GM21786 (cell line): ENCODE results near the gene RBM22.
"Not testable (repeated sequence)": the region's sequence is repeated elsewhere in the genome, so short reads cannot be mapped to it uniquely, and the experiment has no call there.

Experiments
- ATAC-seq: cut with Tn5 transposase; IDR thresholded peaks from one replicate; pipeline ENCODE4 v1.9.1; 2021; ENCODE audit not compliant: unreplicated experiment

Gene RBM22

GRCh38 chr5:150700594-150701377, at the start of gene RBM22:
TSS of gene RBM22 (minus strand) at chr5:150701062. CDS start at chr5:150700985, 77 bp downstream.
- ATAC-seq: peak; percentile 96

GRCh38 chr5:150750469-150750868, 49.6 kb upstream of the RBM22 start:
- ATAC-seq: no peak

DNA sequence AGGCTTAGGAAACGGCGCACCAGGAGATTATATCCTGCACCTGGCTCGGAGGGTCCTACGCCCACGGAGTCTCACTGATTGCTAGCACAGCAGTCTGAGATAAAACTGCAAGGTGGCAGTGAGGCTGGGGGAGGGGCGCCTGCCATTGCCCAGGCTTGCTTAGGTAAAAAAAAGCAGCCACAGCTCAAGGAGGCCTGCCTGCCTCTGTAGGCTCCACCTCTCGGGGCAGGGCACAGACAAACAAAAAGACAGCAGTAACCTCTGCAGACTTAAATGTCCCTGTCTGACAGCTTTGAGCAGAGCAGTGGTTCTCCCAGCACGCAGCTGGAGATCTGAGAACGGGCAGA, 42.3 kb upstream of the RBM22 start:
- ATAC-seq: not testable (repeated sequence)

- not testable (repeated sequence) for ATAC-seq
These were observed 41.7 kb upstream of the RBM22 start for GRCh38 chr5:150742455-150743141.

GRCh38 chr5:150740992-150741391, 40.1 kb upstream of the RBM22 start:
- ATAC-seq: no peak

DNA sequence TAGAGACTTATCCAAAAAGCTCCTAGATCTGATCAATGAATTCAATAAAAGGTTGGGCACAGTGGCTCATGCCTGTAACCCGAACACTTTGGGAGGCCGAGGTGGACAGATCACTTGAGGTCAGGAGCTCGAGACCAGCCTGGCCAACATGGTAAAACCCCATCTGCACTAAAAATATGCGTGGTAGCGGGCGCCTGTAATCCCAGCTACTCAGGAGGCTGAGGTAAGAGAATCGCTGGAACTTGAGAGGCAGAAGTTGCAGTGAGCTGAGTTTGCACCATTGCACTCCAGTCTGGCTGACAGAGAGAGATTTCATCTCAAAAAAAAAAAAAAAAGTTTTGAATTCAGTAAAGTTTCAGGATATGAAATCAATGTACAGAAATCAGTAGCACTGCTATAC, 38.0 kb upstream of the RBM22 start:
- no peak for ATAC-seq

GRCh38 chr5:150734579-150735384, 33.9 kb upstream of the RBM22 start:
- ATAC-seq: peak; percentile 79

- no peak for ATAC-seq
These were observed 30.9 kb upstream of the RBM22 start for GRCh38 chr5:150731669-150732242.

GRCh38 chr5:150729859-150730258, 29.0 kb upstream of the RBM22 start:
- ATAC-seq: no peak

GRCh38 chr5:150723845-150724244, 23.0 kb upstream of the RBM22 start:
- ATAC-seq: no peak

DNA sequence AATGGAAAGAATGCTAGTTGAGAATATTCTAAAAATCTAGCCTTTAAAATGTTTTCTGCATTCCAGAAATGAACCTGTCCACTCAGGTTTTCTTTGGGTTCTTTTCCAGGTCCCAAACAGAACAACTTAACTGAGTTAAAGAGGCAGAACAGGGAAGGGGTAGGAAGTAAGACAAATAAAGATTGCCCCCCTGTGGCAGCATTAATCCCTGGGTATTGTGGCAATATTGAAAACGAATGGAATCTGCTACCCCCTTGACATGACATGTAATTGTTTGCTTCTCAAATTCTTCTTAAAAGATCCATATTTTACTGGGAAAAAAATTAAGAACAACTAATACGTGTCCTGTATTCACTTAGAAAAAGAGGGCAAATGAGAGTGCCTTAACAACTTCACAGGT, 9.3 kb upstream of the RBM22 start:
- no peak for ATAC-seq

GRCh38 chr5:150706776-150707390, 6.0 kb upstream of the RBM22 start:
- ATAC-seq: no peak

- no peak for ATAC-seq
These were observed 2.9 kb upstream of the RBM22 start for GRCh38 chr5:150703762-150704161.

- ATAC-seq: no peak
These were observed 642 bp downstream of the RBM22 start for GRCh38 chr5:150700246-150700593.

GRCh38 chr5:150694612-150695011, 6.2 kb downstream of the RBM22 start:
- ATAC-seq: no peak

- no peak for ATAC-seq
These were observed 8.6 kb downstream of the RBM22 start for GRCh38 chr5:150692276-150692675.

DNA sequence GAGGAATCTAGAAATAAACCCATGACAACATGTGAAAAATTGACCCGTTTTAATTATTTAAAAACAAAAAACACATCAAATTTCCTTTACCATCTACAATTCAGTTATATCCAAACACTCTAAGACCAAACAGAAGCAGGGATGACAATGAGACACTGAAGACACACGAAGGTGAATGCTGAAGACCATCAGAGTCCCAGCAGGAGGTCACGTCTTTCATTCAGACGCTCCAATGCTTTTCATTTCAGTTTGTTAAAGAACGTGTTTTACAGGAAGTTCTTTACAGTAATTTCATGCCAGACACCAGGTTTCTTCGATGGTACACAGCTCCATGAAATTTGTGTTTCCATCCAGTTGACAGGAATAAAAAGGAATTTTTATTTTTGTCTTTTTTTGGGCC, 10.1 kb downstream of the RBM22 start:
- no peak for ATAC-seq

GRCh38 chr5:150689120-150689519, 11.7 kb downstream of the RBM22 start:
- ATAC-seq: no peak

- ATAC-seq: no peak
These were observed 24.3 kb downstream of the RBM22 start for GRCh38 chr5:150676578-150676977.

- no peak for ATAC-seq
These were observed 25.8 kb downstream of the RBM22 start for GRCh38 chr5:150675069-150675468.

DNA sequence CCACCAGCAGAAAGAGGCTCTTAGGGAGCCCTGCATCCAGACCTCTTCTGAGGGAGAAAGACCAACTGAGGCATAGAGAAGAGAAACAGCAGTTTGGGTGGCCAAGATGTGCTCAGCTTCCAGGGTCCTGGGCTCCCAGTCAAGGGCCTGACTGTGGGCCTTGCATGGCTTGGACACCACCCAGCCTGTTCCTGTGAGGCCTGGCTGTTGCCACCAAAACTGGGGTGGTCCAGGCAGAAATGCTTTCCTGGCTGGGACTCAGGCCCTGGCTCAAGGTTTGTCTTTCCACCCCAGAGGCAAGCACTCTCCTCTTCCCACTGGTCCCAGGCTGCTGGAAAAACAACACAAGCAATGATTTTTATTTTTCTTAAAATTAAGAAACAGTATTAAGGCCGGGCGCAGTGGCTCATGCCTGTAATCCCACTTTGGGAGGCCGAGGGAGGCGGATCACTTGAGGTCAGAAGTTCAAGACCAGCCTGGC, 26.5 kb downstream of the RBM22 start:
- no peak for ATAC-seq
